IPS-20b (cell line): Measurements from ENCODE around the gene GSG1L.

Source experiments
- H3K27ac ChIP-seq: one replicate; pipeline ENCODE4 v1.5.1; 2013; ENCODE audit warnings: low read length
- H3K27me3 ChIP-seq: 2 replicates; pipeline ENCODE4 v1.6.1; 2013; ENCODE audit warnings: mild to moderate bottlenecking, low read length, inconsistent platforms; ENCODE audit not compliant: insufficient read depth
- H3K36me3 ChIP-seq: 2 replicates; pipeline ENCODE4 v1.6.1; 2013; ENCODE audit warnings: low read depth, mild to moderate bottlenecking, inconsistent platforms, low read length, moderate library complexity; ENCODE audit not compliant: insufficient read depth
- H3K4me1 ChIP-seq: 2 replicates; pipeline ENCODE4 v1.6.1; 2013; ENCODE audit warnings: mild to moderate bottlenecking, control low read depth, inconsistent platforms, low read length, moderate library complexity; ENCODE audit not compliant: insufficient read depth
- H3K4me3 ChIP-seq: 2 replicates; pipeline ENCODE4 v1.5.1; 2013; ENCODE audit warnings: mild to moderate bottlenecking, low read length, inconsistent platforms
- H3K9ac ChIP-seq: 2 replicates; pipeline ENCODE4 v1.6.1; 2013; ENCODE audit warnings: low read depth, mild to moderate bottlenecking, inconsistent platforms, low read length, moderate library complexity
- H3K9me3 ChIP-seq: 2 replicates; pipeline ENCODE4 v1.6.1; 2013; ENCODE audit warnings: mild to moderate bottlenecking, low read depth, low read length, inconsistent platforms; ENCODE audit not compliant: insufficient read depth

GSG1L gene

DNA sequence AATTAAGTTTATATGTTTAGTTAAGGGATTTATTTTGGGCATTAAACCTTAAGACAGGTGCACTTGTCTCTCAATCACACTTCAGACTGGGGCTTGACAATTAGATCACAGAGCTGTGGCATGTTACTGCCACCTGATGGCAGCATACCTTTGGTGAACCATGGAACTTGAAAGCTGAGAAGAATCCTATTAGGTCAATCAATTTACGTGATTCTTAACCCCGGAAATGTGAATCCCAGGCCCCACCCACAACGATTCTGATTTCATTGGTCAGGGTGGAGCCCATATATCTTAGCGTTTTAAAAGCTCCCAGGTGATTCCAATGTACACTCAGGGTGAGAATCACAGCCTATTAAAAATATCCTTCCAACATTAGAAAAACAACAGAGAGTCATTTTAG is 91.0 kb downstream of the GSG1L start:
- Histone ChIP-seq H3K27me3 (peaks cover 6% of the 10 kb centered on the region), H3K9ac (no peak overlapping the region), H3K9me3 (no peaks in the 10 kb centered on the region), H3K4me3 (no peak overlapping the region), H3K4me1 (no peaks in the 10 kb centered on the region), H3K36me3 (no peaks in the 10 kb centered on the region), H3K27ac (no peak overlapping the region)

DNA sequence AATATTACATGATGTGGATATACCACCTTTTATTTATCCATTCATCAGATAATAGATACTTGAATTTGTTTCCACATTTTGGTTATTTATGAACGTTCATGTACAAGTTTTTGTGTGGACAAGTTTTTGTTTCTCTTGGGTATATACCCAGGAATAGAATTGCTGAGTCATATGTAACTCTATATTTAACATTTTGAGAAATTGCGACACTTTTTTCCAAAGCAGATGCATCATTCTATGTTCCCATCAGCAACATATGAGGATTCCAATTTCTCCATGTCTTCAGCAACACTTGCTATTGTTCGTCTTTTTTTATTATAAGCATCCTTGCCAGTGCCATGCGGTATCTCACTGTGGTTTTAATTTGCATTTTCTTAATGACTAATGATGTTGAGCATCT is 93.9 kb downstream of the GSG1L start:
- Histone ChIP-seq H3K9me3 (no peaks in the 10 kb centered on the region), H3K4me3 (no peak overlapping the region), H3K4me1 (no peaks in the 10 kb centered on the region), H3K27ac (no peak overlapping the region), H3K36me3 (no peaks in the 10 kb centered on the region), H3K27me3 (no peaks in the 10 kb centered on the region), H3K9ac (no peak overlapping the region)

- no peaks in the 10 kb centered on the region for H3K36me3 ChIP-seq
- no peaks in the 10 kb centered on the region for H3K9me3 ChIP-seq
- H3K9ac ChIP-seq: no peak overlapping the region
- no peaks in the 10 kb centered on the region for H3K27me3 ChIP-seq
- H3K27ac ChIP-seq: no peak overlapping the region
- no peaks in the 10 kb centered on the region for H3K4me1 ChIP-seq
- no peak overlapping the region for H3K4me3 ChIP-seq
Measured at GRCh38 chr16:27967169-27967568, 96.3 kb downstream of the GSG1L start.

DNA sequence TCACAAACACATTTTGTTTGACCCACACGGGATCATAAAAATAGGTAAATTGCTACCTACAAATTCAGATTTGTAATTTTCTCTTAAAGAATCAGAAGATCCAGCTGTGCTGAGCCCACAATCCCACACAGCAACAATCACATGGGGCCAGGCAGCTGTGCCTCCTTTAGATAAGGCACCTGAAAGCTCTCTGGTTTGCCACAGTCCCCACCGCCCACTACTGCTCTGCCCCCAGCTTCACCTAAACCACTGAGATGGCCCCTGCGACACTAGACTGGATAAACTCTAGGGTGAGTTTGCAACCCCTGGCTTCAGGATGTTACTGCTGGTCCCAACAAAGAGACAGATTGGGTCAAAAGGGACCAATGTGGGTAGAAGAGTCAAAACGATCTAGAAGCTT is 96.8 kb downstream of the GSG1L start:
- no peak overlapping the region for H3K4me3 ChIP-seq
- H3K27ac ChIP-seq: no peak overlapping the region
- H3K36me3 ChIP-seq: no peaks in the 10 kb centered on the region
- H3K9me3 ChIP-seq: no peaks in the 10 kb centered on the region
- H3K9ac ChIP-seq: no peak overlapping the region
- H3K4me1 ChIP-seq: no peaks in the 10 kb centered on the region
- no peaks in the 10 kb centered on the region for H3K27me3 ChIP-seq

DNA sequence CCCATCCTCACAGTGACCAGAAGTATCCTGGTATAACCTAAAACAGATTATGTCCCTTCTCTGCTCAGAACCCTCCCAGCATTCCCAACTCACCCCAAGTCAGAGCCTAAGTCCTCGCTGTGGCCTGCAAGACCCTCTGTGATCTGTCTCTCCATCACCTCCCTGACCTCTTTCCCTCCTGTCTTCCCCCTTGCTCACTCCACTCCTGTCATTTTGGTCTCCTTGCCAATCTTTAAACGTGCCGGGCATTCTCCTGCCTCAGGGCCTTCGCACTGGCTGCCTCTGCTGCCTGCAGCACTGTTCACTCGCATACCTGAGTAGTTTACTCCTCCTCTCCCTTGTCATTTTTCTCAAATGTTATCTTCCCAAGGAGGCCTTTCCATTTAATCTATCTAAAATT is 97.7 kb downstream of the GSG1L start:
- Histone ChIP-seq H3K9me3 (no peaks in the 10 kb centered on the region), H3K36me3 (no peaks in the 10 kb centered on the region), H3K9ac (no peak overlapping the region), H3K4me3 (no peak overlapping the region), H3K4me1 (no peaks in the 10 kb centered on the region), H3K27me3 (no peaks in the 10 kb centered on the region), H3K27ac (no peak overlapping the region)

GRCh38 chr16:27963471-27963965 is 100.0 kb downstream of the GSG1L start:
- Histone ChIP-seq H3K9ac (no peak overlapping the region), H3K4me1 (no peaks in the 10 kb centered on the region), H3K4me3 (no peak overlapping the region), H3K9me3 (no peaks in the 10 kb centered on the region), H3K27ac (no peak overlapping the region), H3K27me3 (no peaks in the 10 kb centered on the region), H3K36me3 (no peaks in the 10 kb centered on the region)

DNA sequence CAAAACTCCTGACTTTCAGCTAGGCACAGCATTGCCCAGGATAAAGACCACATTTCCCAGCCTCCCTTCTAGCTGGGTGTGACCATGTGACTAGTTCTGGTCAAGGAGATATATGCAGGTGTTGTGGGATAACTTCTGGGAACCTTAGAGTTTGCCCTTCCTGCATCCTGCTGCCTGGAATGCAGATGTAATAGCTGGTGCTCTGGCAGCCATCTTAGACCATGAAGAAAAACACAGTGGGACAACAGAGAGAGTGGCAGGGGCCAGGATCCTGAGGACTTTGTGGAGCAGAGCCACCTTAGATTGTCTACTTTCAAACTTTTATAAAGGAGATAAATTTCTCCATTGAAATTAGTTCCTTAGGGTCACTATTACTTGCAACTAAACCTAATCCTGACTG is 101.3 kb downstream of the GSG1L start:
- no peak overlapping the region for H3K27ac ChIP-seq
- peaks cover 3% of the 10 kb centered on the region; the same call in 1 of the 2 replicates for H3K9me3 ChIP-seq
- H3K4me1 ChIP-seq: no peaks in the 10 kb centered on the region
- H3K27me3 ChIP-seq: no peaks in the 10 kb centered on the region
- H3K36me3 ChIP-seq: no peaks in the 10 kb centered on the region
- no peak overlapping the region for H3K9ac ChIP-seq
- H3K4me3 ChIP-seq: no peak overlapping the region

GRCh38 chr16:27961296-27961620 is 102.3 kb downstream of the GSG1L start:
- H3K36me3 ChIP-seq: no peaks in the 10 kb centered on the region
- no peak overlapping the region for H3K4me3 ChIP-seq
- peaks cover 3% of the 10 kb centered on the region; the same call in 1 of the 2 replicates for H3K9me3 ChIP-seq
- H3K27ac ChIP-seq: no peak overlapping the region
- no peaks in the 10 kb centered on the region for H3K4me1 ChIP-seq
- no peak overlapping the region for H3K9ac ChIP-seq
- no peaks in the 10 kb centered on the region for H3K27me3 ChIP-seq

DNA sequence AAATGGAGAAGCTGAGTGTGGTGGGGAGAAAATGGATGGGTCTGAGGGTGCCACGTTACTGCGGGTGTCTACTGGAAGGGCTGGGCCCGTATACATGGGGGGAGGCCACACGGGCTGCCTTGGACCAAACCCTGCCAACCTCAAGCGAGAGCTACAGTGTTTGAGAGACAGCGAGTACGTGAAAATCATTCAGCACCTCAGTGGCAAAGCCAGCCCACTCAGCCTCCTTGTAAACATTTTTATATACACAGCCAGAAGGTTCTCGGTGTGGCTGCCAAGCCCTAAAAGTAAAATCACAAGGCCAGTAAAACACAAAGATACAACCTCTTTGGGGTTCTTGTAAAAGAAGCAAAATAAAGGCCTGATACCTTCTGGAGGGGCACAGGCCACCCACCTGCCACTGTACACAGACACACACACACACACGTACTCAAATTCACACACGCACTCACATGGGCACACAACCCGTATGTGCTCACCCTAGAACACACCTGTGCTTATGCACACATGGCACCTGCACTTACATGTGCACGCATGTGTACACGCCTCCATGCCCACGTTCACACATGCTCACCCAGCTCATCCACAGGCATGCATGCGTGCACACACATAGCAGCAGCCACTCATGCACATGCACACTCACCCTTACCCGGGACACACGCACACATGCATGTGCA is 102.8 kb downstream of the GSG1L start:
- no peak overlapping the region for H3K9ac ChIP-seq
- no peaks in the 10 kb centered on the region for H3K36me3 ChIP-seq
- no peak overlapping the region for H3K4me3 ChIP-seq
- peaks cover 3% of the 10 kb centered on the region; the same call in 1 of the 2 replicates for H3K9me3 ChIP-seq
- no peaks in the 10 kb centered on the region for H3K27me3 ChIP-seq
- H3K27ac ChIP-seq: no peak overlapping the region
- no peaks in the 10 kb centered on the region for H3K4me1 ChIP-seq

GRCh38 chr16:27959914-27960313 is 103.6 kb downstream of the GSG1L start:
- H3K4me3 ChIP-seq: no peak overlapping the region

GRCh38 chr16:27954191-27954590 is 109.3 kb downstream of the GSG1L start:
- H3K9ac ChIP-seq: no peak overlapping the region
- H3K4me3 ChIP-seq: no peak overlapping the region
- H3K36me3 ChIP-seq: no peaks in the 10 kb centered on the region
- no peaks in the 10 kb centered on the region; the same call in 1 of the 2 replicates for H3K27me3 ChIP-seq
- H3K4me1 ChIP-seq: no peaks in the 10 kb centered on the region
- H3K9me3 ChIP-seq: peaks cover 3% of the 10 kb centered on the region; the same call in 1 of the 2 replicates
- no peak overlapping the region for H3K27ac ChIP-seq

More at GRCh38 chr16:27959914-27960313, 103.6 kb downstream of the GSG1L start:
- H3K9ac ChIP-seq: no peak overlapping the region
- H3K27ac ChIP-seq: no peak overlapping the region
- H3K27me3 ChIP-seq: no peaks in the 10 kb centered on the region
- H3K9me3 ChIP-seq: peaks cover 3% of the 10 kb centered on the region; the same call in 1 of the 2 replicates
- H3K36me3 ChIP-seq: no peaks in the 10 kb centered on the region
- H3K4me1 ChIP-seq: no peaks in the 10 kb centered on the region

DNA sequence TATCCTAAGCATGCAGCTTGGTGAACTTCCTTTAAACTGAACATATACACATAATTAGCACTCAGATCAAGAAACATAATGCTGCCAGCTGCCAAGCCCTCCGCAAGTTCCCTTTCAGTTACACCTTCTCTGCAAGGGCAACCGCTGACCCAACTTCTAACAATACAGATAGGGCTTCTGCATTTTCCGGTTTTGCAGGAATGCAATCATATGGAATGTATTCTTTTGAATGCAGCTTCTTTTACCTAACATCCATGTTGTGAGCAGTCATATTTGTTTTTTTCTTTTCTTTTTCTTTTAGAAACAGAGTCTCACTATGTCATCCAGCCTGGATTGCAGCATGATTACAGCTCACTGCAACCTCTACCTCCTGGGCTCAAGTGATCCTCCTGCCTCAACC is 110.7 kb downstream of the GSG1L start:
- H3K36me3 ChIP-seq: no peaks in the 10 kb centered on the region
- H3K9me3 ChIP-seq: peaks cover 3% of the 10 kb centered on the region; the same call in 1 of the 2 replicates
- H3K4me3 ChIP-seq: no peak overlapping the region
- no peak overlapping the region for H3K9ac ChIP-seq
- H3K27me3 ChIP-seq: no peaks in the 10 kb centered on the region; the same call in 1 of the 2 replicates
- H3K27ac ChIP-seq: no peak overlapping the region
- no peaks in the 10 kb centered on the region for H3K4me1 ChIP-seq
